Measurements from ENCODE around the gene ABCG2.

The ABCG2 gene

GRCh38 chr4:88062311-88062710 lies 96.1 kb downstream of the ABCG2 start:
- DNase-seq: no peak

GRCh38 chr4:88060431-88060830 lies 98.0 kb downstream of the ABCG2 start:
- DNase-seq: no peak

GRCh38 chr4:88059766-88060165 lies 98.7 kb downstream of the ABCG2 start:
- no peak for DNase-seq

GRCh38 chr4:88058295-88058694 lies 100.1 kb downstream of the ABCG2 start:
- DNase-seq: no peak

GRCh38 chr4:88054901-88055300 lies 103.5 kb downstream of the ABCG2 start:
- no peak for DNase-seq

GRCh38 chr4:88054229-88054628 lies 104.2 kb downstream of the ABCG2 start:
- DNase-seq: no peak

- no peak for DNase-seq
These were observed 113.4 kb downstream of the ABCG2 start for GRCh38 chr4:88045021-88045420.

GRCh38 chr4:88043586-88044340 lies 114.7 kb downstream of the ABCG2 start:
- DNase-seq: no peak

- no peak for DNase-seq
These were observed 115.4 kb downstream of the ABCG2 start for GRCh38 chr4:88043001-88043400.

GRCh38 chr4:88041626-88042025 lies 116.8 kb downstream of the ABCG2 start:
- DNase-seq: no peak

- DNase-seq: no peak
These were observed 117.7 kb downstream of the ABCG2 start for GRCh38 chr4:88040707-88041106.

Data from GOT3 (cell line).